ENCODE measurements around the gene SOX13.

DNA sequence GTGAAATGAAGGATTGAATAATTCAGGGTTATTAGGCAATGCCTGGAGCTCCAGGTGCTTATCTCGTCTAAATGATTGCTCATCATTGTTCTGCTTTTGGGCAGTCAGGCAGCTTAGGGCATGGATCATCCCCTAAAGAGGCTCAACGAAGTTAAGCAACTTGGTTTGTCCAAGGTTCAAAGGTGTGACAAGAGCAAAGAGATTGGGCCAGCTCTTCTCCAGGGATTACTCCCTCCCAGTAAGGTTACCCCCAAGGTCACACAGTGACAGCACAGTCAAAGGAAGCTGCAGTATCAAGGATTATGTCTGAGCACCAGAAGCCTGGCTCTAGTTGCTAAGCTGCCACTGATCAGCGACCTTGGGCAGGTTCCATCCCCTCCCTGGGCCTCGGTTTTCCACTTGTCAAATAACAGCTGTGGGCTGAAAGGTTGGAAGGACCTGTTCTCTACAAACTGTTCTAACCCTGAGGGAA lies 72.2 kb downstream of the SOX13 start:
- TF ChIP-seq ZSCAN29 (IDR thresholded peaks at IDR 0.05) (no peak), ZNF347 (CRISPR knock-in tag; IDR thresholded peaks at IDR 0.05; ENCODE audit: low read depth) (no peak), CTBP1 (IDR thresholded peaks at IDR 0.05; ENCODE audit: borderline replicate concordance) (no peak)
- TF ChIP-seq, protein P1, sequence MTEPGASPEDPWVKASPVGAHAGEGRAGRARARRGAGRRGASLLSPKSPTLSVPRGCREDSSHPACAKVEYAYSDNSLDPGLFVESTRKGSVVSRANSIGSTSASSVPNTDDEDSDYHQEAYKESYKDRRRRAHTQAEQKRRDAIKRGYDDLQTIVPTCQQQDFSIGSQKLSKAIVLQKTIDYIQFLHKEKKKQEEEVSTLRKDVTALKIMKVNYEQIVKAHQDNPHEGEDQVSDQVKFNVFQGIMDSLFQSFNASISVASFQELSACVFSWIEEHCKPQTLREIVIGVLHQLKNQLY (CRISPR knock-in tag; conservative IDR thresholded peaks at IDR 0.05), result no peak
